Pancreas (tissue), 10 donors: ENCODE data around the gene S100A13. TPM values are rescaled to one million over a fixed set of nuclear protein-coding genes. Genes with fewer than 3 reads are reported as not detected.

Source experiments
- ATAC-seq, 4 donors: fragments of 200-7000 bp; cut with Tn5 transposase; one replicate each; pipeline versions ENCODE4 v1.8.0 to v1.9.1; 2020; ENCODE audit warnings: mild to moderate bottlenecking in 4 of 4, moderate library complexity in 4 of 4
- DNase-seq, 6 donors: peaks; one replicate each; pipeline ENCODE4 v3.0.0-alpha.2; 2020
- FAIRE-seq: peaks from 2 replicates; lab custom pipeline; 2012; peaks lifted over from hg19 to GRCh38; lab: Jason Lieb, UNC
- H3K27ac ChIP-seq, 4 donors: fragments of 200-600 bp; sonication (generic); 1 replicate in 3 of 4; 2 replicates in 1 of 4; pipeline versions ENCODE4 v1.5.0 to v1.8.0; 2020
- H3K27me3 ChIP-seq, 4 donors: fragments of 200-600 bp; one replicate each; pipeline ENCODE4 v1.8.0; 2021
- H3K36me3 ChIP-seq, 3 donors: fragments of 200-600 bp; sonication (generic) in 1 of 3; one replicate each; pipeline versions ENCODE4 v1.5.0 to v1.8.0; 2020 to 2021
- H3K4me1 ChIP-seq, 3 donors: fragments of 200-600 bp; one replicate each; pipeline ENCODE4 v1.8.0; 2021
- H3K4me3 ChIP-seq, 4 donors: fragments of 200-600 bp; sonication (generic) in 2 of 4; one replicate each; pipeline versions ENCODE4 v1.5.0 to v1.8.0; 2020 to 2021
- H3K9me3 ChIP-seq, 4 donors: fragments of 200-600 bp; one replicate each; pipeline ENCODE4 v1.8.0; 2021
- CTCF ChIP-seq, 4 donors: fragments of 200-600 bp; sonication (generic) in 3 of 4; IDR thresholded peaks; one replicate each; pipeline versions ENCODE4 v1.5.0 to v1.8.0; 2021; ENCODE audit warnings: antibody characterized with exemption in 4 of 4
- WGBS, 2 donors: extraction: QIAGEN DNeasy Blood & Tissue Kit; methylation state at CpG; one replicate each; pipeline ENCODE4 v1.1.7; 2013; 5-methylcytosine and 5-hydroxymethylcytosine counted together
- intact Hi-C, 3 donors: fragments of 100-400 bp; cut with DNase I; formaldehyde crosslinking; loops; one replicate each; pipeline versions ENCODE4 v1.11.1 to v1.14.2; 2022
- polyA plus RNA-seq, 2 donors: library from polyadenylated mRNA; stranded (reverse); fragments of 200-250 nt; gene quantifications; one replicate each; pipeline ENCODE4 v1.2.3, GENCODE V29; 2013
- total RNA-seq, 6 donors: library from RNA; stranded (reverse); fragmentation: NEBNext Ultra II Directional in 4 of 6; extraction: Animal tissue kit (Norgen Biotek cat#: 25700) in 4 of 6; gene quantifications; one replicate each; pipeline versions ENCODE4 v1.2.1 to v1.2.4, GENCODE V29; 2021 to 2023
- donor health status: healthy with polysubstance abuse.
- donor health status: DM: no; HTN: no; CAD: no; lungs with moderate emphysema.
- donor health status: DM: no; HTN: no; CAD: no.
- donor health status: control.
- donor health status: control.
- donor health status: Bipolar disorder and iron deficiency.
- donor health status: DM: yes; HTN: yes; CAD: no.
- donor health status: DM: no; HTN: no; CAD: no.
- donor health status: DM: no; HTN: no; CAD: no.
- donor health status: DM: yes; HTN: yes; CAD: no.

The S100A13 gene
- total and polyA plus RNA-seq, 8 donors = 22.0 to 125 (median 39.5) TPM

- Histone ChIP-seq H3K27me3 (no peaks in the 10 kb centered on the region), H3K4me3 (no peak overlapping the region), H3K9me3 (no peaks in the 10 kb centered on the region), H3K4me1 (peaks cover 0 to 4% (median 0%) of the 10 kb centered on the region in 3 donors), H3K36me3 (no peaks in the 10 kb centered on the region), H3K27ac (peak overlapping the region in 2 of 4 donors; percentile 50 to 51)
- WGBS, 2 donors = 79 to 85% methylated on average over 3 of the region's 3 CpGs
- no peak for TF ChIP-seq CTCF (IDR thresholded peaks at IDR 0.05)
- intact Hi-C loops = loop anchor here in 1 of 3 donors (10.0 kb wide), 1 partner anchor 51 kb away; the partner anchor contains the start of genes S100A1 and S100A13
- no peak for DNase-seq
- no peak for ATAC-seq
- no peak for FAIRE-seq
Observed at GRCh38 chr1:153573351-153573750, 54.0 kb downstream of the S100A13 start.

DNA sequence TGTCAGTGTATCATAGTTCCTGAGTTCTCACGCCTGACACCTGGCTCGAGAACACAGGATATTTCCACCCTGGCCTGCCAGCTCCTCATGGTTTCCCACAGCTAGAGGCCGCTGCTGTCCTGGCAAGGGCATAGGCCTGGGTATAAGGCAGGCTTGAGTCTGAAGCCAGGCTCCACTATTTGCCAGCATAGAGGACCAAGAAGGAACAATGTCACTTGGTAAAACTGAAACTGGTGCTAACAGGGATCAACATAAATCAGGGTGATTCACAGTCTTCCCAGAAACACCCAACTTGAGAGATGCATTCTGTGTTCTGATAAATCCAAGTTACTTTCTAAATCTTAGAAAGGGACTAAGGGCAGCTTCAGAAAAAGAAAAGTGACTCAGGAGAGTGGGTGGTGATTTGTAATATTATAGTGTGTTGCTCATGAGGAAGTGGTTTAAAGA, 54.7 kb downstream of the S100A13 start:
- Histone ChIP-seq H3K27me3 (no peaks in the 10 kb centered on the region), H3K36me3 (no peaks in the 10 kb centered on the region), H3K4me1 (peaks cover 0 to 9% (median 0%) of the 10 kb centered on the region in 3 donors), H3K4me3 (no peak overlapping the region), H3K9me3 (no peaks in the 10 kb centered on the region), H3K27ac (peak overlapping the region in 2 of 4 donors; percentile 50 to 51)
- DNase-seq (peak; percentile 80 to 92 (median 84)), ATAC-seq (peak; percentile 90 to 94 (median 92)), FAIRE-seq (no peak)
- WGBS, 2 donors = 2 to 4% methylated on average over 3 of the region's 3 CpGs
- intact Hi-C loops = loop anchor here in 1 of 3 donors (10.0 kb wide), 1 partner anchor 52 kb away; the partner anchor contains the start of genes S100A1 and S100A13
- TF ChIP-seq CTCF (IDR thresholded peaks at IDR 0.05) = peak; percentile 69 to 88 (median 77)

GRCh38 chr1:153571706-153572105, 55.6 kb downstream of the S100A13 start:
- H3K36me3 ChIP-seq = no peaks in the 10 kb centered on the region
- H3K27me3 ChIP-seq = no peaks in the 10 kb centered on the region
- H3K4me1 ChIP-seq = peaks cover 0 to 14% (median 0%) of the 10 kb centered on the region in 3 donors
- WGBS, 2 donors = 56 to 73% methylated on average over 7 of the region's 7 CpGs
- ATAC-seq = no peak
- peak in 1 of 6 donors; percentile 15 for DNase-seq
- no peaks in the 10 kb centered on the region for H3K9me3 ChIP-seq
- no peak for TF ChIP-seq CTCF (IDR thresholded peaks at IDR 0.05)
- no peak overlapping the region for H3K4me3 ChIP-seq
- FAIRE-seq = no peak
- intact Hi-C loops = loop anchor here in 2 of 3 donors (2.0 to 10.0 kb wide), 2 partner anchors 53 to 59 kb away; partner anchors contain the start of genes S100A1 (in 1 of the 2) and S100A13 (in 1 of the 2)
- H3K27ac ChIP-seq = no peak overlapping the region

GRCh38 chr1:153570874-153571273, 56.4 kb downstream of the S100A13 start:
- FAIRE-seq (no peak), DNase-seq (no peak), ATAC-seq (no peak)
- TF ChIP-seq CTCF (IDR thresholded peaks at IDR 0.05) = no peak
- WGBS, 2 donors = 55 to 66% methylated on average over 5 of the region's 5 CpGs
- intact Hi-C loops = loop anchor here in 2 of 3 donors (2.0 to 10.0 kb wide), 2 partner anchors 54 to 58 kb away; partner anchors contain the start of genes S100A1 (in 1 of the 2) and S100A13 (in 1 of the 2)
- Histone ChIP-seq H3K27ac (no peak overlapping the region), H3K9me3 (no peaks in the 10 kb centered on the region), H3K36me3 (no peaks in the 10 kb centered on the region), H3K4me1 (peaks cover 0 to 20% (median 0%) of the 10 kb centered on the region in 3 donors), H3K27me3 (no peaks in the 10 kb centered on the region), H3K4me3 (no peak overlapping the region)

DNA sequence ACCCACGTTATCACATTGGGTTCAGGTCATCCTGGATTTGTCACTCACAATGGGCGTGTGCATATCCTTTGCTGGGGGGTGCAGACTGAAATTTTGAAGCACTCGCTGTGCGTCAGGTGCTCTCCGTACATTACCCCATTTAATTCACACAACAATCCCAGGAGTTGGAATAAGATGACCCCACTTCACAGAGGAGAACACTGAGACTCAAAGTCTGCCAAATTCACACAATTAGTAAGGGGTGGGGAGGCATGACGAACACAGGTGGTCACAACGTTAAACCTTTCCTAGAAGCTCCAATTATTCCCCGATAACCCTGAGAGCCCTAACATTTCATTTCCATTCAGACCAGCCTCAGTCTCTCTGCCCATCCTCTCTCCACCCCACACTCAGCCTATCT, 57.8 kb downstream of the S100A13 start:
- DNase-seq = no peak
- WGBS, 2 donors = 55 to 63% methylated on average over 8 of the region's 8 CpGs
- intact Hi-C loops = no loop called here
- Histone ChIP-seq H3K27ac (no peak overlapping the region), H3K4me1 (peaks cover 0 to 24% (median 0%) of the 10 kb centered on the region in 3 donors), H3K27me3 (no peaks in the 10 kb centered on the region), H3K4me3 (no peak overlapping the region), H3K9me3 (no peaks in the 10 kb centered on the region), H3K36me3 (no peaks in the 10 kb centered on the region)
- no peak for FAIRE-seq
- no peak for TF ChIP-seq CTCF (IDR thresholded peaks at IDR 0.05)
- ATAC-seq = no peak
